Activated T-cell treated with anti-CD3 and anti-CD28 coated beads, Interleukin-2, amount 50 U/mL, for 72 hours (primary cell): Measurements from ENCODE around the gene ANGPTL1. TPM values are rescaled to one million over a fixed set of nuclear protein-coding genes. Genes with fewer than 3 reads are reported as not detected.
A peak's percentile ranks its signal among the peaks of the same experiment; 100 is the strongest.
"Not testable (repeated sequence)": the region's sequence is repeated elsewhere in the genome, so short reads cannot be mapped to it uniquely, and the experiment has no call there.

Experiments used
- ATAC-seq, 2 donors: fragments of 150-1000 bp; cut with Tn5 transposase; replicated peaks in 1 of 2; 2 replicates each; pipeline ENCODE4 v1.10.0; 2021; ENCODE audit warnings: moderate library complexity in 2 of 2, mild to moderate bottlenecking in 1 of 2
- DNase-seq, 2 donors: peaks; one replicate each; pipeline ENCODE4 v3.0.0; 2021 to 2022; ENCODE audit warnings: mixed read lengths in 1 of 2
- H3K27ac Mint-ChIP-seq: one replicate; pipeline ENCODE4 v1.8.0; 2022; ENCODE audit warnings: mild to moderate bottlenecking, moderate library complexity, mixed read lengths
- H3K27me3 Mint-ChIP-seq: one replicate; pipeline ENCODE4 v1.8.0; 2022; ENCODE audit warnings: low read depth, mixed read lengths
- H3K36me3 Mint-ChIP-seq, 2 donors: one replicate each; pipeline ENCODE4 v1.8.0; 2022; ENCODE audit warnings: mixed read lengths in 2 of 2, mild to moderate bottlenecking in 1 of 2; ENCODE audit not compliant: insufficient read depth in 2 of 2
- H3K4me1 Mint-ChIP-seq: one replicate; pipeline ENCODE4 v1.8.0; 2022; ENCODE audit warnings: low read depth, mixed read lengths
- H3K4me3 Mint-ChIP-seq, 2 donors: one replicate each; pipeline ENCODE4 v1.8.0; 2022; ENCODE audit warnings: mild to moderate bottlenecking in 2 of 2, mixed read lengths in 2 of 2, moderate library complexity in 2 of 2
- H3K9me3 Mint-ChIP-seq, 2 donors: one replicate each; pipeline ENCODE4 v1.8.0; 2022; ENCODE audit warnings: mixed read lengths in 2 of 2
- total RNA-seq, 2 donors: library from RNA; stranded (reverse); gene quantifications; one replicate each; pipeline ENCODE4 v1.2.3, GENCODE V29; 2022

The ANGPTL1 gene
- total RNA-seq, 2 donors from 2014 or later = not detected

DNA sequence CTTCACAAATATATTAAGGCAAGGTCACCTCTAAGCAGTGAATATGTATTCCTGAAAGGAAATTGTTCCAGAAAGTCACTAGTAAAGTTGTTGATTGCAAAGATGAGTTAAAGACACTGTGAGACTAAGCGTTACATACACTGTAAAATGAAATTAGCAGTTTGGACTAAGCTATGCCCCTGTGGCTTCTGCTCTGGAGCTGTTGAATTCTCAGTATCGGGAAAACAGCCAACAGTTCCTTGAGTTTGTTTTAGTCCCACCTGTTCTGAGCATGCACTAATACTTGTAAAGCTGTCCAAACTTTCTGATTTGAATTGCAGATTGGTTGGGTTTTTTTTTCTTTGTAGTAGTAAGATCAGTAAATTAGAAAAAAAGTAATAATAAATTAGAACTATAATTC lies 21.0 kb downstream of the ANGPTL1 start:
- no peak for ATAC-seq
- Mint-ChIP-seq H3K9me3 (no peaks in the 10 kb centered on the region), H3K4me1 (no peaks in the 10 kb centered on the region), H3K36me3 (no peaks in the 10 kb centered on the region), H3K27ac (no peak overlapping the region), H3K4me3 (no peak overlapping the region), H3K27me3 (no peaks in the 10 kb centered on the region)
- no peak for DNase-seq

DNA sequence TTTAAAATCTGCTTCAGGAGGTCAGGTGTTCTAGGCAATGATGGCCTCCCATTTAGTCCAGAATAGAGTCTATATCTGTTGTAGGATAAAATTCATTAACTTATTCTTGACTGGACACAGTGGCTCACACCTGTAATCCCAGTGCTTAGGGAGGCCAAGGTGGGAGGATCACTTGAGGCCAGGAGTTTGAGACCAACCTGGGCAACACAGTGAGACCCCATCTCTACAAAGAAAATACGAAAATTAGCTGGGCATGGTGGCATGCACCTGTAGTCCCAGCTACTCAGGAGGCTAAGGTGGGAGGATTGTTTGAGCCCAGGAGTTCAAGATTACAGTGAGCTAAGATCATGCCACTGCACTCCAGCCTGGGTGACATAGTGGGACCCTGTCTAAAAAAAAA lies 23.0 kb downstream of the ANGPTL1 start:
- H3K36me3 Mint-ChIP-seq, H3K27me3 Mint-ChIP-seq, H3K9me3 Mint-ChIP-seq, H3K4me1 Mint-ChIP-seq, ATAC-seq, H3K4me3 Mint-ChIP-seq, H3K27ac Mint-ChIP-seq, DNase-seq: not testable (repeated sequence)

DNA sequence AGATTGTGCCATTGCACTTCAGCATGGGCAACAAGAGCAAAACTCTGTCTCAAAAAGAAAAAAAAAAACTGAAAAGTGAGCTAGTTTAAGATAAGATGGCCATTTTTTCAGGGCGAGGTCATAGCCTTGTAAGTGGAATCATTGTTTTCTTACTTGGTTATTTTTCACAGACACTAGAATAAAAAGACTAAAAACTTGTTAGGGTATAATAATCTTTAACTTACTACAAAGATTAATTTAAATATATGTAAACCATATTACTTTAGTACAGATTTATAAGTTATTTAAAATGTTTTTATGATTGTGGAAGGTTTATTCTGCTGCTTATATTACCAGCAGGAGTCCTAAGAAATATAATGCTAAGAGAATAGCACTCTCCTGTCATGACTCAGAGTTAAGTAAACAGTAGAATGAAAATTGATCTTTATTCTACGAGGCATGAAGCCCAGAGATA lies 23.5 kb downstream of the ANGPTL1 start:
- Mint-ChIP-seq H3K4me3 (no peak overlapping the region), H3K4me1 (no peaks in the 10 kb centered on the region), H3K36me3 (no peaks in the 10 kb centered on the region), H3K27me3 (no peaks in the 10 kb centered on the region), H3K9me3 (no peaks in the 10 kb centered on the region), H3K27ac (no peak overlapping the region)
- DNase-seq = no peak
- ATAC-seq = no peak

DNA sequence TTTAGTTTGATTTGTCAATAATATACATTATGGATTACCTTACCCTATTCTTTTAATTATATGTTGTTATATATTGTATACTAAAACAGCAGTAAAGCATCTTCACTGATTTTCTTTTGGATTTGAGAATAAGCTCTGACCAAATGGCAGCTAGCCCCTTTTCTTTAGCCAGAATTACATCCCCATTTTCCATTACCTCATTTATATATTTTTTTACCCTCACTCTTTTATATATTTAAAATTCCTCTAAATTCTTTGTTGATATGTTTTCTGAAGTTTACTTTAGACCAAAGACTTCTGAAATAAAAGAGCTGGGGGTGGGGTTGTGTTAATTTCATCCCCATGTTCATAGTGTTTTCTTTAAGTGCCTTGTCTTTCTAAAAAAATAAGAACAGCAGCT lies 24.6 kb downstream of the ANGPTL1 start:
- Mint-ChIP-seq H3K36me3 (no peaks in the 10 kb centered on the region), H3K9me3 (no peaks in the 10 kb centered on the region), H3K27ac (no peak overlapping the region), H3K4me1 (no peaks in the 10 kb centered on the region), H3K4me3 (no peak overlapping the region), H3K27me3 (no peaks in the 10 kb centered on the region)
- no peak for ATAC-seq
- DNase-seq = no peak

DNA sequence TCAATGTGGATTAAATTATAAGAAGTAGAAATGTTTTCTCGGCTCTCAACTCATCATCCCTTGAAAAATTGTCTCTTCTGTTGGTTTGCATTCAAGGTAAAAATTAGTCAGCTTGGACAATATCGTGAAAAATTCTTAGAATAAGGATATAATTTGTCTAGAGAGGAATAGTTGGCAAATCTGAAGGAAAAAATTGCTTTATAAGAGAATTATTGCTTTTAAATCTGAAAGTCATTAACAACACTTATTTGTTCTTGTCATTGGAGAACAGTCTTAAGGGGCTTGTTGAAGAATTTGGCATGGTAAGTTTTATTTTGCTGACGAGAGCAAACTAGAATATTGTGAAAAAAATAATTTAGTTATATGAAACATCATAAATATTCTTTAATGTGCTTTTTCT lies 26.4 kb downstream of the ANGPTL1 start:
- no peak overlapping the region for H3K4me3 Mint-ChIP-seq
- peaks cover 0 to 2% of the 10 kb centered on the region in 2 donors for H3K36me3 Mint-ChIP-seq
- ATAC-seq (no peak), DNase-seq (no peak)
- no peaks in the 10 kb centered on the region for H3K27me3 Mint-ChIP-seq
- H3K27ac Mint-ChIP-seq = no peak overlapping the region
- peaks cover 0 to 5% of the 10 kb centered on the region in 2 donors for H3K9me3 Mint-ChIP-seq
- H3K4me1 Mint-ChIP-seq = no peaks in the 10 kb centered on the region

DNA sequence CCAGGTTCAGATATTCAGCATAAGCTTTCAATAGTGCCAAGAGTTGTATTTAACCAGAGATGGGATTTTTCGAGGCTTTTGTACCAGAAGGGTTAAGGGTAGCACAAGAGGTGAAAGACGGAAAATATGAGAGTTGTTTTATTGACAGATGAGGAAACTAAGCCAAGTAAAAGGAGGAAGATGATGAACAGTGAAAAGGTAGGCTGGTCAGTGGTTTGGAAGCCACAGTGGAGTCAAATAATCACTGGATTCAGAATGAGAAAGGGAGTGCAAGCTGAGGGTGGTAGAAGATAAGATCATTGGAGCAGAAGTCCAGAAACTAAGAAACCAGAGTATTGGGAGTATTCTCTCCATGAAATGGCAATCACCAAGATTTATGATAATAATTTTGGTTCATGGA lies 45.7 kb downstream of the ANGPTL1 start:
- H3K4me1 Mint-ChIP-seq = peaks cover 18% of the 10 kb centered on the region
- no peak overlapping the region for H3K4me3 Mint-ChIP-seq
- H3K36me3 Mint-ChIP-seq = no peaks in the 10 kb centered on the region
- no peaks in the 10 kb centered on the region for H3K27me3 Mint-ChIP-seq
- no peak for DNase-seq
- H3K9me3 Mint-ChIP-seq = no peaks in the 10 kb centered on the region
- ATAC-seq = peak; percentile 19 to 24
- H3K27ac Mint-ChIP-seq = no peak overlapping the region

DNA sequence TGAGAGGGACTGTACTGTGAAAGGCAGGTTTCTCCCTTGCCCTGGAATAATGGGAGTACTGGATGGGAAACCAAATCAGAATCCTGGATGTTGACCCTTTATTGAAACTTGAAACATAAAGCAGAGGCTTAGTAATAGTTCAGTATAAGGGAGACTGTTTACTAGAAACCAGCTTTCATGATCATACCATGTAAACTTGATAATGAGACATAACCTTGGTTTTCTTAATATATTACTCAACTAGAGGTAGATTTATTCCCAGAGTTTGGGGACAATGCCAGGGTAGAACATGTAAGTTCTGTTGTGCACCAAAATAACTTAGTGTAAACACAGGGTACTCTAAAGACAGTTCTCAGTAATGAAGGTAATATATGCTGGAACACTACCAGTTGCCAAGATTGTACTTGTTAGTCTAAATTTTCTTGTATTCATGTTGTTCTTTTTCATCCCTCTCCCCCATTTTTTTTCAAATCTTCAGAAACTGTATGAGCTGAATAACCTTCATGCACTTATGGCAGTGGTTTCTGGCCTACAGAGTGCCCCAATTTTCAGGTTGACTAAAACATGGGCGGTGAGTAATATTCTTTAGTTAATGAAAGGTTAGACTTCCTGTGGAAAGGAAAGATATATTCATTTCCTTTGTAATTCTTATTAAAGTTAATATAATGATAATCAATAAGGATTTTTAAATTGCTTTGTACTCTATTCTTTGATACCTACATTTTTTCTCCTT lies 49.6 kb downstream of the ANGPTL1 start:
- H3K4me1 Mint-ChIP-seq = peaks cover 18% of the 10 kb centered on the region
- peak overlapping the region; percentile 44 for H3K27ac Mint-ChIP-seq
- ATAC-seq (peak; percentile 49 to 61), DNase-seq (peak in 1 of 2 donors; percentile 2)
- no peaks in the 10 kb centered on the region for H3K27me3 Mint-ChIP-seq
- no peaks in the 10 kb centered on the region for H3K36me3 Mint-ChIP-seq
- H3K4me3 Mint-ChIP-seq = peak overlapping the region in 1 of 2 donors; percentile 14
- no peaks in the 10 kb centered on the region for H3K9me3 Mint-ChIP-seq

DNA sequence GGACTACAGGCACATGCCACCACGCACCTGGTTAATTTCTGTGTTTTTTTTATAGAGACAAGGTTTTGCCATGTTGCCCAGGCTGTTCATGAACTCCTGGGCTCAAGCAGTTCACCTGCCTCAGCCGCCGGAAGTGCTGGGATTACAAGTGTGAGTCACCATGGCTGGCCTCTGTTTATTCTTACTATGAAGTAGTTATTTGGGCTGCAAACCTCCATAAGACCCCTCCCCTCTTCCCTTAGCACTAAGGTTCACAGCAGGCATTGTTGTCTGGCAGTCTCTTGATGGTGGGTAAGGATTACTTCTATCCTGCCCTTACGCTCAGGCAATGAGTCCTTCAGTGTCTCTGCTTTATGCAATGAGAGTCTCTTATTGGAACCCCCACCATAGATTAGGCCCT lies 51.8 kb downstream of the ANGPTL1 start:
- ATAC-seq = no peak
- H3K9me3 Mint-ChIP-seq = no peaks in the 10 kb centered on the region
- peaks cover 0 to 2% of the 10 kb centered on the region in 2 donors for H3K36me3 Mint-ChIP-seq
- no peaks in the 10 kb centered on the region for H3K27me3 Mint-ChIP-seq
- peaks cover 8% of the 10 kb centered on the region for H3K4me1 Mint-ChIP-seq
- H3K27ac Mint-ChIP-seq = no peak overlapping the region
- no peak overlapping the region for H3K4me3 Mint-ChIP-seq
- DNase-seq = no peak

DNA sequence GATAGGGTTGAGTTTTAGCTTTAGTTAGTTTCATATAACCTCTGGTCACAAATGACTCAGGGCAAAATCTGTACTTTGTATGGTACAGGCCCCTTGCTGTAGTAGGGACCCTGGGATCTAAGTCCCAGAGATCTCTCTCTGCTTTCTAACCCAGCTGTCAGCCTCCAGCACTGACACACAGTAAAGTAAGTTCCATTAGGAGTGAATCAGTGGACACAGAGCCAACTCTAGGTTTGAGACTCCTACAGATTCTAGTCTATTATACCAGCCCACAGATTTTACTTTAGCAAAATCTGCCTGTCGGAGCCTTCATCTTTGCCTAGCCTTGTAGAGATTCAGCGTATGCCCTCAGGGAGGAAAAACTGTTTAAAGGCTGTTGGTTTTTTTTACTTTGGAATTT lies 52.5 kb downstream of the ANGPTL1 start:
- peaks cover 8% of the 10 kb centered on the region for H3K4me1 Mint-ChIP-seq
- DNase-seq (no peak), ATAC-seq (no peak)
- no peak overlapping the region for H3K4me3 Mint-ChIP-seq
- no peaks in the 10 kb centered on the region for H3K9me3 Mint-ChIP-seq
- H3K36me3 Mint-ChIP-seq = peaks cover 0 to 2% of the 10 kb centered on the region in 2 donors
- H3K27ac Mint-ChIP-seq = no peak overlapping the region
- H3K27me3 Mint-ChIP-seq = no peaks in the 10 kb centered on the region

DNA sequence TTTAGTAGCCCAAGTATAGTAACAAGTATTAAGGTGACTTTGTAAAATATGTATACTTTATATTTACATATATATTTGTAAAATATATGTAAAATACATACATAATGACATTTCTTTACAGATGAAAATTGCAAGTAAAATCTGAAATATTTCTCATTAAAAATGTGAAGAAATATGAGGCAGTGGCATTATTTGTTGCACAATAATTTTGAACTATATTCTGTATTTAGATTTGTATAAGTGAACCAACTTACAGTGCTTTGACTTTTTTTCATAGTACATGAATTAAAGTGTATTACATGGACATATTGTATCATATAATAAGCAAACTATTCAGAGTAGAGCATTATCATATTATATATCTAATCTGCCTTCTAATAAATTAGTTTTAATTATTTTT lies 60.3 kb downstream of the ANGPTL1 start:
- DNase-seq (no peak), ATAC-seq (no peak)
- Mint-ChIP-seq H3K36me3 (no peaks in the 10 kb centered on the region), H3K4me3 (no peak overlapping the region), H3K27me3 (no peaks in the 10 kb centered on the region), H3K27ac (no peak overlapping the region), H3K4me1 (no peaks in the 10 kb centered on the region), H3K9me3 (no peaks in the 10 kb centered on the region)

DNA sequence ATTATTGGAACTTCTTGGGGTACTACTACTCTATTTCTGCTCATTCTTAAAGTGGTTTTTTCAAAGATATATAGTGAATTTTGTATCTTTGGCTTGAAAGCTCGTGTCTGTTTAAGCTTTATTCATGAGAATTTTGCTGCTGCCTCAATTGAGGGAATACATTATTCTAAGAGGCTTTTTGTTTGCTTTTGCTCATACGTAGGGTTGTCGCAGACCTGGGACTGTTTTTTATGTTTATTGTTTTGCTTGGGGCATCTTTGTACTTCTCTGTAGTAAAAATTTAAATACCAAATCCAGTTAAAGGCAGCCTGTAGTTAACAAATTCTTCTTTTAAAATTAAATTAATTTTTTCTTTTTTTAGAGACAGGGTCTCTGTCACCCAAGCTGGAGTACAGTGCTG lies 62.3 kb downstream of the ANGPTL1 start:
- DNase-seq = no peak
- no peak overlapping the region for H3K4me3 Mint-ChIP-seq
- H3K4me1 Mint-ChIP-seq = no peaks in the 10 kb centered on the region

DNA sequence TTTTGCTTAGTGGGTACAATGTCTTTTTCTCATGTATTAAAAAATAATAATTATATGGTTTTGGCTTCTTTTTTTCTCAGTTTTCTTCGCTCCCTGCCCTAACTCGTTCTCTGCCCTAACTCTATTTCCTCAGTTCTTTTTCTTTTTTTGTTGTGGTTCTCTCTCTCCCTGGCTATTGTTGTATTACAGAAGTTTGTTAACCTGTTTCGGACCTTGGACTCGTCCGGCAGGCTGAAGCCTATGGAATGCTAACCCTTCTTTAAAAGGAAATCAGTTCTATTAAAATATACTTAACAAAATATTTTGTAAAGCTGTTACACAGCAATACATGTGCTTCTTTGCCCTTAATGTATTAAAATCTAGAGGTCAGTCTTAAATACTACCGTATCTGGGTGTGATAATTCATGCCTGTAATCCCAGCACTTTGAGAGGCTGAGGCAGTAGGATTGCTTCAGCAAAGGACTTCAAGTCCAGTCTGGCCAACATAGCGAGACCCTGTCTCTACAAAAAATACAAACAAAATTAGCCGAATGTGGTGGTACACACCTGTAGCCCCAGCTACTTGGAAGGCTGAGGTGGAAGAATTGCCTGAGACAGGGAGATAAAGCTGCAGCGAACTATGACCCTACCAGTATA lies 64.1 kb downstream of the ANGPTL1 start:
- Mint-ChIP-seq H3K4me3 (no peak overlapping the region), H3K36me3 (no peaks in the 10 kb centered on the region), H3K4me1 (no peaks in the 10 kb centered on the region), H3K9me3 (no peaks in the 10 kb centered on the region), H3K27me3 (no peaks in the 10 kb centered on the region), H3K27ac (no peak overlapping the region)
- DNase-seq (no peak), ATAC-seq (no peak)

More for the DNA sequence above, 62.3 kb downstream of the ANGPTL1 start:
- no peak for ATAC-seq
- H3K9me3 Mint-ChIP-seq = no peaks in the 10 kb centered on the region
- H3K27me3 Mint-ChIP-seq = no peaks in the 10 kb centered on the region
- H3K36me3 Mint-ChIP-seq = no peaks in the 10 kb centered on the region
- no peak overlapping the region for H3K27ac Mint-ChIP-seq

DNA sequence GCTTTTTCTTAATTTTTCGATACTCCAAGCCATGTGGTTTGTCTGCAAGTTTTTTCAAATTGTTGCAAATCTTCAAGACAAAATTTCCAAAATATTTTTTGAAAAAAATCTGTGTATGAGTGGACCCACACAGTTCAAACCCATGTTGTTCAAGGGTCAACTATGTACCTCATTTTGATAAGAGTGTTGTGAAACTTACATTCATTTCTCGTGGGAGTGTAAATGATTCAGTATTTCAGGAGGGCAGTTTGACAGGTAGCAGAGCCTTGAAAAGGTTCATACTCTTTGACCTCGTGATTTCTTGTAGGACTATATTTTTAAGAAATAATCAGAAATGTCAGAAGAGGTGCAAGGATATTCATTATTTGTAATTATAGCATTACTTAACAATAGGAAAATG lies 68.0 kb downstream of the ANGPTL1 start:
- no peak for DNase-seq
- ATAC-seq = no peak
- Mint-ChIP-seq H3K4me3 (no peak overlapping the region), H3K9me3 (no peaks in the 10 kb centered on the region), H3K4me1 (no peaks in the 10 kb centered on the region), H3K27ac (no peak overlapping the region), H3K27me3 (no peaks in the 10 kb centered on the region), H3K36me3 (peaks cover 0 to 5% of the 10 kb centered on the region in 2 donors)
